ENCODE data around the gene PLTP.
A peak's percentile ranks its signal among the peaks of the same experiment; 100 is the strongest.
"Not testable (repeated sequence)": the region's sequence is repeated elsewhere in the genome, so short reads cannot be mapped to it uniquely, and the experiment has no call there.

The PLTP gene, protein sequence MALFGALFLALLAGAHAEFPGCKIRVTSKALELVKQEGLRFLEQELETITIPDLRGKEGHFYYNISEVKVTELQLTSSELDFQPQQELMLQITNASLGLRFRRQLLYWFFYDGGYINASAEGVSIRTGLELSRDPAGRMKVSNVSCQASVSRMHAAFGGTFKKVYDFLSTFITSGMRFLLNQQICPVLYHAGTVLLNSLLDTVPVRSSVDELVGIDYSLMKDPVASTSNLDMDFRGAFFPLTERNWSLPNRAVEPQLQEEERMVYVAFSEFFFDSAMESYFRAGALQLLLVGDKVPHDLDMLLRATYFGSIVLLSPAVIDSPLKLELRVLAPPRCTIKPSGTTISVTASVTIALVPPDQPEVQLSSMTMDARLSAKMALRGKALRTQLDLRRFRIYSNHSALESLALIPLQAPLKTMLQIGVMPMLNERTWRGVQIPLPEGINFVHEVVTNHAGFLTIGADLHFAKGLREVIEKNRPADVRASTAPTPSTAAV

DNA sequence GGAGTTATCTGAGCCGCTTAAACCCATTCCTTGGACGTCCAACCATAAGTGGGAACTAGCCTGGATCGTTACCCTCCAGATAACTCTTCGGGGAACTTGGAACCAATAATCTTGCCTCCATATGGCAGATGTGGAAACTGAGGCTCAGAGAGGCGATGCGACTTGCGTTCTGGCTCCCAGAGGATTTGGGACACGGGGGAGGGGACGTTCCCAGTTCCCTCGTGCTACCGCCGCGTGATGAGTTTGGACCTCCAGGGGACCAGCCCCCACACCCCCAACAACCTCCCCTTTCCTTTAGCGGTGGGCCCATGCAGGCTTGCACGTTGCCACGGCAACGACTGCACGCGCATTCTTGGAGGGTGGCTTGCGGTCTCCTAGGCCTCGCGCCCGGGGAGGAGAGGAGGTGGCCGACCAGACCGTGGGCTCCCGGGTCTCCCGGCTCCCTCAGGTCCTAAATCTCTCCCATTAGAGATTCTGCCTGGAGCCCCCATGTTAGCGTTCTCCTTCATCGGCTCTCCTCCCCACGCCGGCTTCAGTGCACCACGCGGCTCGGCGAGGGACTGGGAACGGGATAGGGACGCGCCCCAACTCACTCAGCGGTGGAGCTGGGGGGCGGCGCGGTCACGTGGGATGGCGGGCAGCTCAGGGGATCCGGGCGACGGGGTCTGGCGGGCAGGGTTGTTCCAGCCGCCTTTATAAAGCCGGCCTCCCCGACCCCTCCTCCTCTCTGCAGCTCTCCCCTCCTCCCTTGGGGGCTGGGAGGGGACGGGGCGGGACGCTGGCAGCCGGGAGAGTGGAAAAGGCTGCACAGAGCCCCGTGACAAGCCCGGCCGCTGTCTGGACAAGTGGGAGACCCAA lies at the start of gene PLTP:
TSS of gene PLTP (minus strand) at position 670 of the 858 bp plus-strand sequence. CDS start 703 bp downstream, outside the sequence.
- peak in 1 of 2 donors; percentile 21 for DNase-seq

DNA sequence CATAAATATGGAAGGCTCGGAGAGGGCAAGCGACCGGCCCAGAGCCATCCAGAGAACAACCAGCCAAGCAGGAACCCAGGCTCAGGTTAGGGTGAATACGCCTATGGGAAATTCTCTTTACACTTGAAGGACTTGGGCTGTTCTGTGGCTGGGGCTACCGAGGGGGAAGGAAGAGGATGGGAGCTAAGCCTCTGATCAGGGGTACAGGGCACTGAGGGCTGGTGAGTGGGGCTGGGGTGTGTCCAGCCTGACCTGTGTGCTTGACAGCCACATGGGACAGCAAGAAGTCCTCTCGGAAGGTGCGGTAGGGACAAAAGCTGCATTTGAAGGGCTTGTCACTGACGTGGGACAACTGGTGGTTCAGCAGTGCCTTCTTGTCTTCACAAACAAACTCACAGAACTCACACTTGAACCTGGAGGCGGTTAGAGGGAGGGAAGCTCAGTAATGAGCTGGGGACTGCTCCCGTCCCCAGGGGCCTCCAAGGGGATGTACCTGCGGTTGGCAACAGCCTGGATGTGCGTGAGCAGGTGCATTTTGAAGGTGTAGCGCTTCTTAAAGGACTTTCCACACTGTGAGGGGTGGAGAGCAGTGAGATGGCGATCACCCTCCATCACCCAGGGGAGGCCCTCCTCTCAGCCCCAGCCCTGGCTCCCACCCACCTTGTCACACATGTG lies 48.1 kb upstream of the PLTP start:
- no peak for DNase-seq

DNA sequence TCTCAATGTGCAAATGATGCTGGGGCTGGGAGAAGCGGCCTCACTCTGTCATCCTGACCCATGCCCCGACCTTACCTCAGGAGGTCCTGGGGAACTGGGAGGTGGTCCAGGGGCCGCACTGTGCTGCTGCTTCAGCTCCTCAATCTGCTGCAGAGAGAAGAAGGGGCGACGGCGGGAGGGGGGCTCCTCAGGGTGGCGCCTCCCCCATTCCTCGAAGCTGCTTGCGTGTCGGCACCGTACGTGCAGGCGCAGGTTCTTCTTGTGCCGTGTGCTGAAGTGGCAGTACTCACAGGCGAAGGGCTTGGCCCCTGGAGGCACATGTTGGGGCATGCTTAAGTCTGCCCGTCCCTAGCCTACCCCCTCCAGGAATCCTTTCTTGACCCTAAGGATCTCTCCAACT lies 47.2 kb upstream of the PLTP start:
- DNase-seq, result no peak

DNA sequence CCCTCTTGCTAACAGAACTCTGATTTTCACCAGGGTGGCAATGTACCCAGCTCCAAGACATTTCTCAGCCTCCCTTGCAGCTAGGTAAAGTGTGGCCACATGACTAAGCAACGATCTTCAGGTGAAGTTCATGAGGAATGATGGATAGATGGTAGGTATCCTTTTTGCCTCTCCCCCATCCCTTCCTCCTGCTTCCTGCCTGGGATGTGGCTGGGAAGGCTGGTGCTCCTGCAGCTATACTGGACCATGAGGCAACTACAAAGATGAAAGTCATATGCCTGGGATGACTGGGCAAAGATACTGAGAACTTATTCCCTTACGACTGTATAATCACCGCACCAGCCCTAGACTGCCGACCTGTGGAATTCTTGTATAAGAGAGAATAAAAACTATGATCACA lies 46.6 kb upstream of the PLTP start:
- no peak for DNase-seq

DNA sequence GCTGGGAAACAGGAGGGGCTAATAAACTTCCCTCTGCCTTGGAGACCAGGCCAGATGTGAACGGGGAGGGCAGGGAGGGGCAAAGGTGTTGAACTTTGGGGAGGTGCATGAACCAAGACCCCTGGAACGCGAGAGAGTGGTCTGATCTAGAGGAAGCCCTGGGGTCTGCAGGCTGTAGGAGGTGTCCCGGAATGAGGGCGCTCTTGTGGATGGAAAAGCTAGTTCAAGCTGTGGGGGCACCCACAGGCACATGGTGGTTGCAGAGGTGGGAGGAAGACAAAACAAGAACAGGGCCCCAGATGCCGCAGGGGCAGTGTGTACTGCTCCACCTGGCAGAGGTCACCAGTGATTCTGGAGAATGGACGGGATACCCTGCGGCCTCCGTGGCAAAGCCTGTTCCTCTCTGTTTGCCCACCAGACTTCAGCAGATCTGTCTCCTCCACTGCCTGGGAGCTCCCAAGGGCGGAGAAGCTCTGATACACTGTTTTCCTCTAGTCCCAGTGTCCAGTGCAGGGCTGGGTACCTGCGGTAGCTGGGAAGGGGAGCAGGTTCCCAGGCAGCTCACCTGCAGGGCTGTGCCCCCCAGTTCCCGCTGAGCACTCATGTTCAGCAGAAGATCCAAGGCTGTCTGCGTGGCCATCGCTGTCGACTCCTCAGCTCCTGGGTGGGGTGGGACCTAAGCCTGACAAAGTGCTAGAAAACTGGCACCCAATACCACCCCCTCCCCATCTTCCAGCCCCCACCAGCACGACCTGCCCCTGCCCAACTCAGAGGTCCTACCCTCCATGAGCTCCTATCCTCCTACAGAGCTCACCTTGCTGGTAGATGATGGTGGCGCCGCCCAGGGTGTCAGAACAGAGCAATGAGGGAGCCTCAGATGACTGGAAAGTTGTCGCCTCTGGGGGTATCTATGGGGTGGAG lies 45.3 kb upstream of the PLTP start:
- no peak for DNase-seq

DNA sequence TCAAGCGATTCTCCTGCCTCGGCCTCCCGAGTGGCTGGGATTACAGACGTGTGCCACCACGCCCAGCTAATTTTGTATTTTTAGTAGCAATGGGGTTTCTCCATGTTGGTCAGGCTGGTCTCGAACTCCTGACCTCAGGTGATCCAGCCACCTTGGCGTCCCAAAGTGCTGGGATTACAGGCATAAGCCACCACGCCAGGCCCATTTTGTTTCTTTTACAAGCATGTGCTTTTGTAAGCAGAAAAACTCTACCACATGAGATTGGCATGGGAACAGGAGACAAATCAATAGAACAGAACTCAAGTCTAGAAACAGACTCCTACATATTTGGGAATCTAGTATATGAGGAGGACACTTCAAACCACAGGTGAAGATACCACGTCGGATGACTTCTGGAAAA lies 44.4 kb upstream of the PLTP start:
- not testable (repeated sequence) for DNase-seq

DNA sequence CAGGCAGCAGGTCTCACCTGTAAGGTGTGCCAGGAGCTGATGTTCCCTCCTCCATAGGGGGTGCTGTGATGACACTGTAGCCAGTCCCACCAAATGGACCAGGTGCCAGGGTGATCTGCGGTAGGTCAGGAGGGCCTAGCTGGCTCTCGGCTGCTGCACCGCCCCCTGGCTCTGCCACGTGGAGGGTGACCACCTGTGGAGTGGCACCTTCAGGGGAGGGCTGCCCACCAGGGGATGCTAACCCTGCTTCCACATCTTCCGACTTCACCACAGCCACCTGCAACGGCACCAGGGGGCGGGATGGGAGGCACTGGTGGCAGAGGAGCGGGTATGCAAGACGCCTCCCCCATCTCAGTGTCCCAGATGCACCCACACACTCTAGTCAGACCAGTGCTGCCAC lies 41.7 kb upstream of the PLTP start:
- DNase-seq, result no peak

DNA sequence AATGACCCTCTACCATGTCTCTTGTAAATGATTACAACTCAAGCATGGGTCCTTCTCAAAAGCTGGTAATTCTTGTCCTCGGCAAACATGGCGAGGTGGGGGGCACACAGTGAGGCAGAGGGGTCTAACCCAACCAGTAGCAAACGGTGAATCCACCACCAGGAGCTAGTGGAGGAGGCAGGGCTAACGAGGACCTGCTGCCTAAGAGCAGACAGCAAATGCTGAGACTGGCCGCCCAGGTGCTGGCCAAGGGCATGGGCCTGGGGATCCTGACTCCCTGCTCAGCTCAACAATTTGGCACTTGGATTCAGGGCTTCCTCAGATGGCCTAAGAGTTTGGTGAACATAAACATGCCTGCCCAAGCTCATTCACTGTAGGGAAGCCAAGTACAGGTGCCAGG lies 40.9 kb upstream of the PLTP start:
- DNase-seq, result no peak

DNA sequence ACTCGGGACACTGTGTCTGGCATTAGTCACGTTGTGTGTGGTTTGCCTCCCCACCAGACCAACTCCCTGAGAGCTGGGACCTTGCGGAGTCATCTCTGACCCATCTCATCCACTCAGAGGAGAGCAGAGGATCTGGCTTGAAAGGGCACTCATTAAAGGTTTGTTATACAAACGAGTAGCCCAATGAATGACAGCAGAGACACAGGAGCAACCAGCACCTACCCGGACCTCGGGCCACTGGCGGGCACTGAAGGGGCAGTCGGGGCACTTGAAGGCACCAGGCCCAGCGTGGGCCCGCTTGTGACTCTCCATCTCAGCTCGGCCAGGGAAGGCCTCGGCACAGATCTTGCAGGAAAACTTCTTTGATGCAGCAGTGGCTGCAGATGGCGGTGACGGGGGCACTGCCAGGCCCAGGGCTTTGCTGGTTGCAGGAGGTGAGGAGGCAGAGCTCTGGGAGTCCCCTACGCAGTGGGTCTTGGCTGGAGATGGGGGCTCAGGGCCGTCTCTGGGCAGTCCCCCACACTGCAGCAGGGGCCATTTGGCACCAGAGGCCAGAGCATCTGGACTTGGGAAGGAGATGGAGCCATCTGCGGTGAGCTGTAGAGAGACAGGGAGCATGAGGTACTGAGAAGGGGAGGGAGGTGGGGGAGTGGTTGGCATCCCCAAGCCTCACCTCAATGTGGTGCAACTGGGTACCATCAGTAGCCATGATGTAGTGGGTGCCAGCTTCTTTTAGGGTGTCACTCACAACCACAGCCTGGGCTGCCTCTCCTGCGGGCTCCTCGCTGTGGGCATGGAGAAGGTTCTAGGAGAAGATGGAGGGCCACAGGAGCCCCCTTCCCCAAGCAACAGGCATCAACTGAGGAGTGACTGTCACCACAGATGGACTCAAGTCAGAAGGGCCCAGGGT lies 40.2 kb upstream of the PLTP start:
- no peak for DNase-seq

DNA sequence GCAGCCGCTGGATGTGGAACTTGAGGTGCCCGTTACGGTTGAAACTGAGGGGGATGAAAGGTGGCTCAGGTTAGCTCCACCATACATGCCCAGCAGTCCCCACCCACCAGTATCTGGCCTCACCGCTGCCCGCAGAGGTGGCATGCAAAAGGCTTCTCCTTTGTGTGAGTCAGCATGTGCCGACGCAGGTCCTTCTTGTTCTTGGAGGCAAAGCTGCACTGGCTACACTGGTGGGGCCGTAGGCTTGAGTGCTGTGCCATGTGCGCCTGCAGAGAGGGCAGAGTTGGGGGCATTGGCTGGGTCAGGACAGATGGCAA lies 38.3 kb upstream of the PLTP start:
- no peak for DNase-seq

DNA sequence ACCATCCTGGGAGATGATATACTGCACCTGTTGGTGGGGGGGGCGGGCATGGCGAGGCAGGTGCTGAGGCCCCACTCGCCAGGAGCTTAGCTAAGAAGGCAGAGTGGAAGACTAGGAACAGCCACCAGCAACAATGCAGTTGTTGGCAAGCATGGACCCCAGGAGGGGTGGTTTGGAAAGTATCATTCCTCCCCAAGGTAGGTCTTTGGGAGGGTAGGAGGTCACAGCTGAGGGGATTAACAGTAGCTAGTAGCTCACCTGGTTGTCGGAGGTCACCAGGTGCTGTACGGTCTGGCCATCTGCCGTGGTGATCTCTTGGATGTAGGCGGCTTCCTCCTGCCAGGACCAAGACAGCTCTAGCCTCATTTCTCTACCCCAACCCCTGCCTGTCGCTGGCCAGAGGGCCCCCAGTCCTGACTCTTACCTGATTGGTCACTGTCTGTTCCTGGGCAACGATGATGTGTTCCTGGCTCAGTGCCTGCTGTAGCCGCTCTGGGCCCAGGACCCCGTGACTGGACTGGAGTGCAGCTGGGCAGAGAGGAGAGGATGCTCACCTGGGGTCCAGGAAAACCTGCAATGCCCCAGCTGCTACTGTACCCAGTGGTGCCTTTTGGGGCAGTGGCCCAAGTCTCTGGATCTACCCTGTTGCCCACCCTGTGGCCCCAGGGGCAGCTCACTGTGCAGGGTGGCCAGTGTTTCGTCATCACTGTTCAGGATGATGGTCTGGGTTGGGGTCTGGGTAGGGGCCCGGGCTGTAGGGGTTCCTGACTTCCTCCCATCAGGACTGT lies 37.8 kb upstream of the PLTP start:
- no peak for DNase-seq

DNA sequence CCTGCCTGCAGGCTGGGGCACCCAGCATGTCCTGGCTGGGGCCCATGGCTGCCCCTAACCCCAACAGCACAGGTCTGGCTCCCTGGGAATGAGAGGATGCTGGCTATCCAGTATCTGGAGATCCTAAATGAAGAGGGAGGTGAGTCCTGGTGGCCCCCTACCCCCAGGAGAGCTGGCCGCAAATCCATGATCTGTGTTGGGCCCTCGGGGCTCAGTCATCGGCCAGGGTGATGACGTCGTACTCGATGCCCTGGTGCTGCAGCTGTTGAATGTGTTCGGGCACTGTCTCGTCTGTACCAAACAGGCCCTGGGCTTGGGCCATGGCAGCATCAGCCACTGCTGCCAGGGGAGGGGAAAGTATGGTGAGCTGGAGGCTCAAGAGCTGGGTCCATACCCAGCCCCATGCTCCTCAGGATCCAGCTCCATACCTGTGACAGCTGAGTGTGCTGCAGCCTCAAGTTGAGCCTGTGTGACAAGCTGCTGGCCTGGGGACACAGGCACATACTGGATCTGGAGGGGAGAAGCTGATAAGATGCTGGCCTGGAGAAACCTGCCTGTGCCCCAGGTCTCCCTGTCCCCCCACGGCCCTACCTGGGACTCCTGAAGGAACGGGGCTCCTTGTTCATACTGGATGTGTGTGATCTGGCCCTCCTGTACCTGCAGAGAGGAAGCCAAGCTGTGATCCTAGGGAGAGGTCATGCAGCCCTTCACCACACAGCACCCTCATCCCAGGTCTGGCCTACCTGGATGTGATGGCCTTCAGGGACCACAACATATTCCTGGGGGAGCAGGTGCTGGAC lies 37.0 kb upstream of the PLTP start:
- no peak for DNase-seq

DNA sequence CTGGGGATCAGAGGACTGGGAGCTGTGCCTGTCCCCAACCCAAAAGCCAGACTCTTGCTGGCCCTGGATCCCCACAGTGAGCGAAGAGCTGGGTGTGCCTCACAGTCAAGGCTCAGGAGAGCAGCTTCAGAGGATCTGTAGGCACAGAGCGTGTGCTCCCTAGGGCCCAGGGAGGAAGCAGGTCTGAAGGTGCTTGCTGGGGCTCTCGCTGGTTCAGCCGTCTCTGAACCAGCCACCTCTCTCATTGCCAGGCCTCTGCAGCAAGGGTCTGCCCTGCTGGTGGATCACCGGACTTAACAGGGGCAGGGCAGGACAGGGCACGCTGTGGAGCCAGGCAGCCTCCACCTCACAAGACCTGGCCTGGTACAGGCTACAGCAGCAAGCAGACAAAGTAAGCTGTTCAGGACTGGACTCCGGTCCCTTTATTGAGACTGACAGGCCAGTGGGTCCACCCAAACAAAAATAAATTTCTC lies 36.3 kb upstream of the PLTP start:
- DNase-seq, result no peak

DNA sequence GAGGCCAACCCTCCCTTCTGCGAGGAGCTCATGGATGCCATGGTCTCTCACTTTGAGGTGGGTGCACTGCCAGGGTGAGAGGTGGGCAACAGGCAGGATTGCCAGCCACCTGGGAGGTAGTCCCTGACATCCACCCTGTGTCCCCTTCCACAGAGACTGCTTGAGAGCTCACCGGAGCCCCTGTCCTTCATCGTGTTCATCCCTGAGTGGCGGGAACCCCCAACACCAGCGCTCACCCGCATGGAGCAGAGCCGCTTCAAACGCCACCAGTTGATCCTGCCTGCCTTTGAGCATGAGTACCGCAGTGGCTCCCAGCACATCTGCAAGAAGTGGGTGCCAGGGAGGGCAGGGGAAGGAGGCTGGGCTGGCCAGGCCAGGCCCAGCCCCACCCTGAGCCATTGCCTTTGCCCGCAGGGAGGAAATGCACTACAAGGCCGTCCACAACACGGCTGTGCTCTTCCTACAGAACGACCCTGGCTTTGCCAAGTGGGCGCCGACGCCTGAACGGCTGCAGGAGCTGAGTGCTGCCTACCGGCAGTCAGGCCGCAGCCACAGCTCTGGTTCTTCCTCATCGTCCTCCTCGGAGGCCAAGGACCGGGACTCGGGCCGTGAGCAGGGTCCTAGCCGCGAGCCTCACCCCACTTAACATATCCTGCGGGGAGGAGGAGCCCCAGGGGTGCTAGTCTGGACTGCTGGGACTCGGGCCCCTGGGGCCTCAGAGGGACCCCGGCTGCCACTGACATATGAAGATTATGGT lies 35.3 kb upstream of the PLTP start:
- no peak for DNase-seq

DNA sequence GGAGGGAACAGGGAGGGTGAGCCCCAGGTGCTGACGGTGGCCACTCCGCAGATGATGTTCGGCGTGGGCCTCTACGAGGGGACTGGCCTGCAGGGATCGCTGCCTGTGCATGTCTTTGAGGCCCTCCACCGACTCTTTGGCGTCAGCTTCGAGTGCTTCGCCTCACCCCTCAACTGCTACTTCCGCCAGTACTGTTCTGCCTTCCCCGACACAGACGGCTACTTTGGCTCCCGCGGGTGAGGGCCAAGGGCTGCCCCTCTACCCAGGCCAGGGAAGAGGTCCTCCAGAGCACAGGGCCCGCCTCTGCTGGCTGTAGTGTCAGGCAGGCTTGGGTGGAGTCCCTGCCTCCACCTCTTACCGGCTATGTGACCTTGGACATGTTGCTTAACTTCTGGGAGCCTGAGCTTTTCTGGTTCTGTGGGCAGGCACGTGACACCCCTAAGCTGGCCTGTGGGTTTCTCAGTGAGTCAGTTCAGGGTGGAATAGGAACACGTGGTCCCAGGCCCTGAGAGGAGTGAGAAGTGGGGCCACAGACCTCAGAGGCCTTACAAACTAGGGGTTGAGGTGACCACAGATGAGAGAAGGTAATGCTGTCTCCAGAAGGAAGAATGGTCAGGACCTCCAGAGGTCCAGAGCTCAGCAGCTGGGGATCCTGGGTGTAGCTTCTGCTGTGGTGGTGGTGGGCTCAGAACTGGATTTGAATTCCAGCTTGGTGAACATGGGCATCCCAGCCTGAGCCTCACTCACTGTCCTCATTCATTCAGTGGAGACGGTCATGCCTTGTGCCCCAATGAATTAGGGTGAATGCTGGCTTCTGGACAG lies 34.4 kb upstream of the PLTP start:
- peak; percentile 69 to 85 for DNase-seq

DNA sequence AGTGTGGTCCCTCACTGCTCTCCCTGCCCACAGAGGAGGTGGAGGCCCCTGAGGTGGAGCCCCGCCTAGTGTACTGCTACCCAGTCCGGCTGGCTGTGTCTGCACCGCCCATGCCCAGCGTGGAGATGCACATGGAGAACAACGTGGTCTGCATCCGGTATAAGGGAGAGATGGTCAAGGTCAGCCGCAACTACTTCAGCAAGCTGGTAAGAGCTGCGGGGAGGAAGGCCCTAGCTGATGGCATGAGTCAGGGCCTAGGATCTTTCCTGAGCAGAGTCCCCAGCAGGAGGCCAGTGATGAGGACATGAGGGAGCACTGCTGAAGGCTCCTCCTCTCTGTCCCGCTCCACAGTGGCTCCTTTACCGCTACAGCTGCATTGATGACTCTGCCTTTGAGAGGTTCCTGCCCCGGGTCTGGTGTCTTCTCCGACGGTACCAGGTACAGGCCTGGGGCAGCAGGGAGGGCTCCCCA lies 33.8 kb upstream of the PLTP start:
- peak in 1 of 2 donors; percentile 32 for DNase-seq

DNA sequence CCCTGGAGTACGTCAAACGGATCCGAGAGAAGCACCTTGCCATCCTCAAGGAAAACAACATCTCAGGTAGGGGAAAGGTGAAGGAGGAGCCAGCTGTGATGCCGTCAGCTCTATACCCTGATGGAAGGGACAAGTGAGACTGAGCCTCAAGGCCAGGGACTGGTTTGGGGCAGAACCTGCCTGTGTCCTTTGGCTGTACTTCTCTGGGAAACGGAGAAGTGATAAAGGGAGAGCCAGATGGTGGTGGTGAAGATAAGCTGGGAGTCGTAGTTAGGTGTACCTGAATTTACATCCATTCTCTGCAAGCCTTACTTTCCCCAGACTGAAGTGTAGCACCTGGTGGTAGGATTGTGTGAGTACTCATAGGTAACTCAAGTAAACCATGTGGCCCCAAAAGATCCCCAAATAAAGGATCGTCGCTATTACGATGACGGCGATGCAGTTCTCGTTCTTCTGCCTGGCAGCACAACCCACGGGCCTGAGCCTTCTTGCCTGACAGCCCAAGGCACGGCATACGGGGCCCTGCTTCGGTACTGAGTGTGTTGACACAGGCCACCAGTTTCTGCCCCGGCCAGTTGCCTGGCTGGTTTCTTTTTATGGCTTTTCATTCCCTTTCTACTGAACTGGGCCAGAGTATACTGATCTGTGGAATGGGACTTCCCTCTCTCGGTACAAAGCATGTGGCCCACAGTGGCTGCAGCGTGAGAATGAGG lies 33.2 kb upstream of the PLTP start:
- DNase-seq, result no peak

All from inflammatory macrophage treated with lipopolysaccharide for 1 hour (primary cell).